AG04449 (cell line): ENCODE results near the gene HMX1.

Source experiments
- CTCF ChIA-PET: fragments of 350-600 bp; formaldehyde crosslinking; extraction: SDS; loops from one replicate; lab custom pipeline; 2021; ENCODE audit warnings: antibody characterized with exemption; lab: Yijun Ruan, JAX
- POLR2A ChIA-PET: fragments of 400-600, 350-600 bp; formaldehyde crosslinking; extraction: SDS; loops from one replicate; lab custom pipeline; 2020; ENCODE audit warnings: antibody characterized with exemption, inconsistent platforms; lab: Yijun Ruan, JAX
- DNase-seq: peaks from one replicate; pipeline ENCODE4 v3.0.0-alpha.2; 2010; ENCODE audit warnings: low read depth, low spot score
- H3K4me3 ChIP-seq: 2 replicates; pipeline ENCODE4 v1.5.1; 2011; ENCODE audit warnings: low read depth, mild to moderate bottlenecking, control low read depth, low read length
- TF ChIP-seq, protein P1 (sequence below): IDR thresholded peaks from one replicate; pipeline ENCODE4 v1.5.1; 2011; ENCODE audit warnings: mild to moderate bottlenecking, moderate library complexity, low read length, control low read depth, inconsistent platforms; ENCODE audit not compliant: insufficient read depth; ENCODE audit errors: missing control alignments

The HMX1 gene

DNA sequence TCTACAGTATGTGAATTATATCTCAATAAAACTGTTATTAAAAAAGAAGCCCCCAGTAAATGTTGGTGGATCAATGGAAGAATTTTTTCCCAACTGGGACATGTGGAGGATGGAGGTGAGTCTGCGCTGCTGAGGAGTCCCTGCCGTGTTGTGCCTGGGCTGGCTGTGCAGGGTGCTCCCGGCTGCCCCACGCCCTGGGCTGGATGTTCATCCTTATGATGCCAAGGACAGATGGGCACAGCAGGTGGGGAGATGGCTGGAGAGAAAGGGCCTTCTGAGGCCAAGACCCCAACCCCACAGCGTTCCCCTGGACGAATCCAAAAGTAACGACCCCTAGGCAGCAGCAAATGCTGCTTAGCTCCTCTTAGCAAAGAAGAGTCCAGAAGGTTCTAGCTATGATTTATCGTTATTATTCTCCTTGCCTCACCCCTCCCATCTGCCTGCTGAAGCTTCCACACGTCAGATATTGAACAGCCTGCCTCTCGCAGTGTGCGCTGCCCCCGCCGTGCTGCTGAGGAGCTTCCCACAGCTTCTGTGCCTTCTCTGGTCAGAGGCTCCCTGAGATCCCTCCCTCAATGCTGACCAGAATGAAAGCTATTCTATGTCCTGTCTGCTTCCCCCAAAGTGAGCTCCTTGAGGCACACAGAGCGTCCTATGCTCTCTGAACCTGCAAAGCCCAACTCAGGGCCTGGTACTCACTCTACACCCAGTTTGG, 26.5 kb downstream of the HMX1 start:
- CTCF ChIA-PET = no interaction called here

GRCh38 chr4:8843597-8843996, 28.0 kb downstream of the HMX1 start:
- TF ChIP-seq, protein P1, sequence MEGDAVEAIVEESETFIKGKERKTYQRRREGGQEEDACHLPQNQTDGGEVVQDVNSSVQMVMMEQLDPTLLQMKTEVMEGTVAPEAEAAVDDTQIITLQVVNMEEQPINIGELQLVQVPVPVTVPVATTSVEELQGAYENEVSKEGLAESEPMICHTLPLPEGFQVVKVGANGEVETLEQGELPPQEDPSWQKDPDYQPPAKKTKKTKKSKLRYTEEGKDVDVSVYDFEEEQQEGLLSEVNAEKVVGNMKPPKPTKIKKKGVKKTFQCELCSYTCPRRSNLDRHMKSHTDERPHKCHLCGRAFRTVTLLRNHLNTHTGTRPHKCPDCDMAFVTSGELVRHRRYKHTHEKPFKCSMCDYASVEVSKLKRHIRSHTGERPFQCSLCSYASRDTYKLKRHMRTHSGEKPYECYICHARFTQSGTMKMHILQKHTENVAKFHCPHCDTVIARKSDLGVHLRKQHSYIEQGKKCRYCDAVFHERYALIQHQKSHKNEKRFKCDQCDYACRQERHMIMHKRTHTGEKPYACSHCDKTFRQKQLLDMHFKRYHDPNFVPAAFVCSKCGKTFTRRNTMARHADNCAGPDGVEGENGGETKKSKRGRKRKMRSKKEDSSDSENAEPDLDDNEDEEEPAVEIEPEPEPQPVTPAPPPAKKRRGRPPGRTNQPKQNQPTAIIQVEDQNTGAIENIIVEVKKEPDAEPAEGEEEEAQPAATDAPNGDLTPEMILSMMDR = no peak
- H3K4me3 ChIP-seq = no peak overlapping the region
- DNase-seq = no peak
- ChIA-PET CTCF (no interaction called here), POLR2A (no interaction called here)

More for the DNA sequence above, 26.5 kb downstream of the HMX1 start:
- H3K4me3 ChIP-seq = no peak overlapping the region
- POLR2A ChIA-PET = no interaction called here
- no peak for DNase-seq
- TF ChIP-seq, protein P1 = no peak

- H3K4me3 ChIP-seq = no peak overlapping the region
- ChIA-PET POLR2A (no interaction called here), CTCF (no interaction called here)
- TF ChIP-seq, protein P1 = no peak
- no peak for DNase-seq
These were observed 29.0 kb downstream of the HMX1 start for GRCh38 chr4:8842614-8843013.

GRCh38 chr4:8841678-8842268, 29.9 kb downstream of the HMX1 start:
- ChIA-PET CTCF (no interaction called here), POLR2A (no interaction called here)
- no peak for DNase-seq
- TF ChIP-seq, protein P1 = no peak
- no peak overlapping the region for H3K4me3 ChIP-seq

GRCh38 chr4:8840816-8841455, 30.7 kb downstream of the HMX1 start:
- DNase-seq = no peak
- POLR2A ChIA-PET = no interaction called here
- TF ChIP-seq, protein P1 = no peak
- CTCF ChIA-PET = no interaction called here
- no peak overlapping the region for H3K4me3 ChIP-seq
